Hippocampal formation (tissue), 2 donors: Measurements from ENCODE around the gene KCNH1.

Experiments used
- DNase-seq, 2 donors: peaks; one replicate each; lab custom pipeline; 2025; lab: John Stamatoyannopoulos, UW

The KCNH1 gene

DNA sequence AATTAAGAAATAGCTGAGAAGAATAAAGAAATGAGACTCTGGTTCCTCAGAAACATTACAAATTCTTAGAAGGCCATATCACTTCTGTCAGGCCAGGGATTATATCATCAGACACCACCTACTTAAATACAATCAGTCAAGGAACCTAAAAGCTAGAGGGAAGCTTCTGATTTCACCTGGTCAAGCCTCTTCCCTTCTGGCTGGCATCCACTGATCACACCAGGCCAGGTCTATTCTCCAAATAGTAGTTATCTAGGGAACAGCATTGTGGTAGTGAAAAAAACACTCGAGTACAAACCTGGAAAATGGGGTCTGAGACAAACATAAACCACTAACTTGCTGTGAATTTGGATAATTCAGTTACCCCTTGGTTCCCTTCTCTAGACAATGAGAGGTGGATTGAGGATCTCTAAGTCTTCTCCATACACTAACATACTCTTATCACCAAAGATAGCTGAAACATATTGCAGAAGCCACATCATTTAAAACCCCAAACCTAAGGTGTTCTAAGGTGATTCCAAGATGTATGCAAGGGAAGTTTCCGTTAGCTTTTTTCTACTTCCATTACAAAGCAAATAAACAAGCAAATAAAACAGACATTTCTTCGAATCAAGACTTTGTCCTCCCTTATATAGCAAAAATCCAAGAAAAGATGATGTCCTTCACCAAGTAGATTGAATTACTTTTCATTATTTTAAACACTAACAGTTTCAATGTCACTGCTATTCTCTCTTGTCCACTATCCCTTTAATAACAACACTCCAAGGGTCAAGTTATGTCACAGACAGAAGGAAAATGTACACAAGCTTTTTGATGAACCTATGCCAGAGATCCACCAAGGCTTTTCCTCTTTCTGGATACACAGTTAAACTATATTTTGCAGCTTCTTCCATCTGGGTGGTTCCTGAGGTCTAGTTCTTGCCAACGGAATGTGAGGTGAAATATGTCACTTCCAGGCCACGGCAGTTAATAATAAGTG lies 212.9 kb downstream of the KCNH1 start:
- DNase-seq: no peak

DNA sequence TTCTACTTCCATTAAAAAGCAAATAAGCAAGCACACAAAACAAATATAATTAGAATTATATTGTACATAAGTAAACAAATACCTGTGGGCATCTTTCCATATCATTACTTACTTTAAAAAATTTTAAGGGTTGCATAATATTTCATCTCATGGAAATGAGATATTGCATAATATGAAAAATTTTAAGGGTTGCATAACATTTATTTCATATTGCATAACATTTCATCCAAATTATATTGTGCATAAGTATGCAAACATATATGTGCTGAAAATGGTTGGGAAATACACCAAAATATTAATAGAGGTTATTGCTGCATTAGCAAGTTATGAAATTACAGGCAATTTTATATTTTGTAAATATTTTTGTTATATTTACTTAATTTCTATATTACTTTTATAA lies 213.7 kb downstream of the KCNH1 start:
- no peak for DNase-seq

DNA sequence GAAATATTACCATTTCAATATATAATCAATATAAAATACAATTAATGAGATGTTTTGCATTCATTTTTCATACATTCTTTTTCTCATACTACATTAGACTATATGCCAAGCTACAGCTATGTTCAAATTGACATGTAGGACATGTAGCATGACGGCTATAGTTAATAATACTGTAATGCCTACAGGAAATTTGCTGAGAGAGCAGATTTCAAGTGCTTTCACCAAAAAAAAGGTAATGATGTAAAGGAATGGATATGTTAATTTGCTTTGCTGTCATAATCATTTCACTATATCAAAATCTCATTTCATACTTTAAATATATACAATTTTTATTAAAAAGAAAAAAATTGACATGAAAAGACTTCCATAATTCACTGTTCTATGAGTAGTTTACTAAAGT lies 215.1 kb downstream of the KCNH1 start:
- no peak for DNase-seq

DNA sequence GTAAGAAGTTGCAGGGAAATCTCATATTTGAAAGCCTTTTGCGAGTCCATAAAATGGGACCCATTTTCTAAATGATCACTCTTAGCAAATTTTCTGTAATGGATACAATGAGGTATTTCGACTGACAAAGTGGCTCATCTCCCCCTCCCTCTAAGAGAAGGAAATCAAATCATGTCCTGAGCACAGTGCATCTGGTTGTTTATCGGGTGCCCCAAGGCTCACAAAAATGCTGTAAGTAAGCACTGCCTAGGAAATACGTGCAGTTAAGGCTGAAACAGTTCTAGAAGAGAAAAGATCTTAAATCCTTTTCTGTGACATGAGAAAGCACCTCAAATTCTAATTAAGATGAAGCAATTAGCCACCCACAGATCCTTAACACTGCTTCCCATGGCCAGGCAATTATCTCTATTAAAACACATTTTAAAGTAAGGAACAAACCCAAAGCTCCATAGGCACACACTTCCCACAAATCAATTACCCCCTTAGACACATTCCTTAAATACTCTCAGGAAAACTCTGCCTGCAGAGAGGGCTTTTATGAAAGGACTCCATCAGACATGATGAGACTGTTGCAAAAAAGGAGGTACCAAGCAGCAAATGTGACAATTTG lies 216.3 kb downstream of the KCNH1 start:
- no peak for DNase-seq

DNA sequence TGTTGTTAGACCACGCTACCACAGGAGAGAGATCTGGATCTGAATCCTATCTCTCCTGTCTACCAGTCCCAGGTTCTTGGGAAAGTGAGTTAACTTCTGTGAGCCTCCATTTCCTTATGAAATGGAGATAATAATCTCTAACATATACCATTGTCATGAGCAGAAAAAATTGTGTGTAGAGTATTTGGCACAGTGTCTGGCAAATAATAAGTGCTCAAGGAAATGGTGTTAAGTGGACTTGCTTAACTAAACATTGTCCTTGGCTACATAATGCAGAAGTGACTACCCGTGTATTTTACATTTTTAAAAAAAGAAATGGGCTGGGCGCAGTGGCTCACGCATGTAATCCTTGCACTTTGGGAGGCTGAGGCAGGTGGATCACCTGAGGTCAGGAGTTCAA lies 217.4 kb downstream of the KCNH1 start:
- no peak for DNase-seq

DNA sequence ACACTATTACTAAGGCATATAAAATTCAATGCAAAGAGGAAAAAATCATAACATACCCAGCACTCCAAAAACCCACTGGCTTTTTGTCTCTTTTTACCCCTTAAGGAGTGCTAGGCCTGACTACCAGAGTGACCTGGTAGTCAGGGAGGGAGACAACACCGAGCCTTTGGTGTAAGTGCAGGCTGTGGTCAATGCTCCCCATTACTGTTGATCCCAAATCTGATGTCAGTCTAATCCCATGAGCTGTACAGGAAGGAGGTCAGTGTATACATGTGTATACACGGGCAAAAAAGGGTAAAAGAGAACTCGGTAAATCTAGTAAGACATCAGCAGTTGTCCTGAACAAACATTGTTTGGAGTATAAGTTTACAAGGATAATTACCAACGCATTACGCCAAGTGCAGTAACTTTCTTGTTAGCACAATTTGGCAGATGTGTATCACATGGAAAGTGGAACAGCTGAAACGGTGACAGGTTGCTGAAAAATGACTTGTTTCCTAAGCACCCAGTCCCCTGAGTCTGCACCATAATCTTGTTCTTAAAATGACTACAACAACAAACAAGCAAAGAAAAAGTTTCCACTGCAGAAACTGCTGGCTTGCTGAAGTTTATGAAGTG lies 217.9 kb downstream of the KCNH1 start:
- DNase-seq: no peak

DNA sequence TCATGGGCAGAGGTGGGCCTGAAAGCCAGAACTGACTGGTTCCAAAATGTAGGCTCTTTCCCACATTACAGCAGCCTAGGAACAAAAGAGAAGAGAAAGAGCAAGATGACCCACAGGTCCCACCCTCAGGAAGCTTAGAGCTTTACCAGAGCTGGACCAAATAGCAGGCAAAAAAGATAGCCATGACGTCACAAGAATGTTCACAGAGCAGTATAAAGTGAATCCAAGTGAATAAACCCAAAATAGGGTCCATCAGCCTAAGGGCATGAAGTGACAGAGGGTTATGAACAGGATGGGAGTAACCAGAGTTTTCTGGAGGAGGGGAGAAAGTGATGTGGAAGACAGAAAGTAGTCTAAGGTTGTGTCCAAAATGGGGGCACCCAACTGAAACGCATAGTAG lies 221.2 kb downstream of the KCNH1 start:
- DNase-seq: no peak

DNA sequence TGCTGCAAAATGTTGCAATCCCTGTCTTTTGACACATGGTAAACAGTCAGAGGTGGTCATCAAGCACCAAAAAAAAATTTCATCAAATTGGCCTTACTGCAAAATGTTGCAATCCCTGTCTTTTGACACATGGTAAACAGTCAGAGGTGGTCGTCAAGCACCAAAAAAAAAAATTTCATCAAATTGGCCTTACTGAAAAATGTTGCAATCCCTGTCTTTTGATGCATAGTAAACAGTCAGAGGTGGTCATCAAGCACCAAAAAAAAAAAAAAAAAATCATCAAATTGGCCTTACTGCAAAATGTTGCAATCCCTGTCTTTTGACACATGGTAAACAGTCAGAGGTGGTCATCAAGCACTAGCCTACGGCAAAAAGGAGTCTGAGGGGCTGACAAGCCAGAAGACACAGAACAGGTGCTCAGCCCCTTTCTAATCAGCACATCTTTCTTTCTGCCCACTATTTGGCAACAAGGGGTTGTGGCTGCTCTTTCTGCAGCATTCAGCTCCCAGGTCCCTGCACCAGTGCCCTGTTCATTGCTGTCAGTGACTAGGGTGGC lies 223.8 kb downstream of the KCNH1 start:
- DNase-seq: no peak

DNA sequence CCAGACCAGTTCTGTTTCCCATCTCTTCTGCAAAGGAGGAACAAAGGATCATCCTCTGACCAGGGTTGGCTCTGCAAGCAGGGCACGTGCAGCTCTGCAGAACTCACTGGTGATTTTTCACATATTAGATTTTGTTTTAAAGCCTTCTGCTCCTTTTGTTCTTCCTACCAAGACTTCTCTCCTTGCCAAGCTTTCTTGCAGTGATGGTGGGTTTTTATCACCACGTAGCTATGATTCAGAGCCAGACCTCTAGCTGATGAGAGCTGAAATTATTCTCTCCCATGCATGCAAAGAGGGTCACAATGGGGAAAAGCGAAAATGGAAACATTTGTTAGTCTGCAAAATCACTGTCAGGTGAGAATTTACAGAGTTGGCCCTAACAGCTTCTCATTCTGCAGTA lies 225.2 kb downstream of the KCNH1 start:
- DNase-seq: no peak

DNA sequence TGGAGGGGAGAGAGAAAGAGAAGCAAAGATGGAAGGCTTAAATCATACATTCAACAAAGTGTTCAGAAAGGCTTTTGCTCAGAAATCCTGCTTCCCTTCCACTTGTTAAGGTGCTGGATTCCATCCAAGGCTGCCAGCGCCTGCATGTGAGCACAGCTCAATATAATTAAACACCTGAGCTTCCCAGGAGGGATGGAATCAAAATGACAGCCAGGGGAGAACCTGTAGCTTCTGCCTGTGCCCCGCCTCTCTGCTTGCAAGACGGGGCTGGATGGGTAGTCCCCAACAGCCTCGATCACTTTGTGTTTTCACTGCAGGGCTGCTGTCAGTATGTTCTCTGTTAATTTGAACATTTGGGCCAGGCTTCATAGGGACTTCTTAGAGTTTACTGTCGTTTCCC lies 225.7 kb downstream of the KCNH1 start:
- no peak for DNase-seq

DNA sequence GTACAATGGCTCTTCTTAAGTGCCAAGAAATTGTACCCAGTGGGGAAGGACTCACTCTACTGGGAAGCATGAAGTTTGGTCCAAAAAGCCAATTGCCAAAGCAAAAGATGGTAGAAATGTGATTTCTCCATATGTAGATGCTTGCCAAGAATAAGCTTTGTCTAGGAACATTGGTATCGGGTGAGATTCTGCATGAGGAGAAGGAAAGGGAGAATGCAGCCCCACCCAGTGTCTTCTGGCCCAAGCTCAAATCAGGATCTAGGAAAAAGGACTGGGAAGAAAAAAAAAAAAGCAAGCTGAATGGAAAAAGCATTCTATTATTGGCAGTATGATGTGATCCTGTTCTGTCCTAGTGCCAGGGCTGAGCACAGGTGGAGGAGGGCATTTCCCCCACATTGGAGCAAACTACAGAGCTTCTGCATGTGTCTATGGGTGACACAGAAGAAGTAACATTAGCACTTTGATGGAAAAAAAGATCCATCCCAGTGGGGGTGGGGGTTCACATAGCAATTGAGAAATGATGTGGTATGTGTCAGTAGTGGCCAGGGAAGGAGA lies 226.6 kb downstream of the KCNH1 start:
- DNase-seq: no peak

DNA sequence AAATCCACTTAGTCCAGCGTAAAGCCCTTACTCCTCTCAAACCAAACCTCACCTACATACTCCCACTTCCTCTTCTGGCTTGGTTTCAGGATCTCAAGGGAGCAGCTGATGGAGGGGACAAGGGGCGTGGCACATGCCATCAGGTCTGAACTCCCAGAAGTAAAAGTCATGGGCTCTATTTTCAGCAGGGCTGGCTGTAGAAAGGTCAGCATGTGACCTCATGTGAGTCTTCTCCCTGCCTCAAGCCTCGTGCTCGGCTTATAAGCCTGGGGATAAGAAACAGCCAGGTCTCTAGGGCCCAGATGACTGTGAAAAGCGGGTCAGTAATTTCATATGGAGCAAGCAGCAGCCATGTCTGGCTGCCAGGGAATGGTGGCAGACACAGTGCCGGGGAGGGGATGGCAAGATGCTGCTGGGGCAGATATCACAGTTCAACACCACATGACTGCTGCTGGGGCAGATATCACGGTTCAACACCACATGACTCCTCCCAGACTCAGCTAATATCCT lies 227.9 kb downstream of the KCNH1 start:
- DNase-seq: no peak

DNA sequence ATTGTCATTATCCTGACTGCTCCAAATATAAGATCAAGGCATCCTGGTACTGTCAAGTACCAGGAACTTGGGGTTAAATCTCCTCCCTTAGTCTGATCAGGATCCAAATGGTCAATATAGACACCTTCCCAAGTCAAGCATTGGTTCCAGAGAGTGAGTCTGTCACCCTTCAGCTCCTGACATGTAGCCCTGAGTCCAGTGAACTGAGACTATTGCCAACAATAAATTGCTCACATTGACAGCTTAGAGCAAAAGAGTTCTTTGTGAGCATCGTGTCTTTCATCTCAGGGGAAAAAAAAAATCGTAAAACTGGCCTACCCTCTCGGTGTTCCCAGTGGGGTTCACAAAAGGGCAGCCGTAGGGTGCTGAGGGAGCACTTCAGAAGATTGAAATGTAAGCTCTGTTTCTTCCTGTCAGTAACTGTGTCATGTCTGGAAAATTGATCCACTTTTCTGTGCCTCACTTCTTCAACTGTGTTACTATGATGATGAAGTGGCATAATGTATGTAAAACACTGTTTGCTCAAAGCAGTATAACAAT lies 228.5 kb downstream of the KCNH1 start:
- no peak for DNase-seq

DNA sequence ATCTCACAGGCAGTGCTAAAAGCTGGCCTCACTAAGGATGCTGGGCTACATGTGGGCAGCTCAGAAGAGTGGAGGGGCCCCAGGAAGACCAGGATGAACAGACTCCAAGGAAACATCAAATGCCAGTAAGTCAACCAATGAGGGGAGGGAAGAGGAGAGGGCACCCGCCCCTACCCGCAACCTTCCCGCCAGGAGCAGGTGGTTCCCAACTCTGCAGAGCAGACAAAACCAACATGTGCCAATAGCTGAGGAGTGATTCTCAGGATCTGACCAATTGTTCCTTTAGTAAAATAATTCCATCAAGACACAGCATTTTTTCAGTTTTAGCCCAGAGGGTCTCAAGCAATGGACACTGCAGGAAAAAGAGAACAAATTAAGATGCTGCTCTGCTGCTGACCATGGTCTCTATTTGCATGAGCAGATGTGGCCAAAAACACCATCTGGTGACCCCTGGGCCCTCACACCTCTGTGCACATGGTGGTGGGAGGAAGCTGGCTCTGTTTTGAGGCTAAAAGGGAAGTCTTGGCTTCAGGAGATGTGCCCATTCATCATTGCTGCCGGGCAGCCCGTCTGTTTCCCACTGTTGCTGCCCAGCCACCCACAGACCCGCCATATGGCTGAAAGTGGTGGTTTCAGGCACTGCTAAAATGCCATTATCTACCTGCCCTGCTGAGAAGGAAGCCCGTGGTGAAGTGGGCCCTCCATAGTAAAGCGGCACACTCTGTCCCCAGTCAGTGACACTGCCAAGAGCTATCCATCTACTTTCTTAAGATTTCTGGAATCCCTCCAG lies 231.8 kb downstream of the KCNH1 start:
- no peak for DNase-seq

DNA sequence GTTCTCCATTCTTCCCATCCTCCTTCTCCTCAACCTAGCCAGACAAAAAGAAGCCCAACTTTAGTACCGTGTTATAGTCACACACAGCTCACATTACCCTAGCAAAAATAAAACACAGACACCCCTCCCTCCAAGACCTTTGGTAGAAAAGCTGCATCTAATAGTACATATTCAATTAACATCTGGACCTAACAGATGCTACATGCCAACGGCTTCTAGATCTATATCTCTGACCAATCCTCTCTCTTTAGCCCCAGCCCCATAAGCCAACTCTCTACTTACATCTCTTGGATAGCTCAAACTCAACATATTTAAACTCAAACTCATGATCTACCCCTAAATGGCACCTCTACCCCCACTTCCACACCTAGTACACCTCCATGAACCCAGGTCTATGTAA lies 233.1 kb downstream of the KCNH1 start:
- no peak for DNase-seq

DNA sequence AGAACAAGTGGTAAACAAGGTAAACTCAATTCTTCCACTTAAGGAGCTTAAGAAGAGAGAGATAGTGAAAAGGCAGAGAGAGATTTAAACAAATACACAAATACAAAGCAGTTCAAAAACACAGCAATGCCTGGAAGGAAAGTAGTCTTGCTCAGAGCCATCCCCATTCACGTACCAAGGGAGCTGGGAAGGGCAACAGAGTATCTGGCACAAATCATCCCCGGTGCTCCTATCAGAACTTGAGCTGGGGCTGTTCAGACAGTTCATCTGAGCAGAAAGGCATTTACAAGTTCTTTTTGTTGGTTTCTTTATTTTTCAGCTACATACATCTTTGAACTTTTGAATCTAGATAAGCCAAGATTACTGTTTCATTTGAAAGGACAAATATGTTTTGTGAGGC lies 233.9 kb downstream of the KCNH1 start:
- no peak for DNase-seq

DNA sequence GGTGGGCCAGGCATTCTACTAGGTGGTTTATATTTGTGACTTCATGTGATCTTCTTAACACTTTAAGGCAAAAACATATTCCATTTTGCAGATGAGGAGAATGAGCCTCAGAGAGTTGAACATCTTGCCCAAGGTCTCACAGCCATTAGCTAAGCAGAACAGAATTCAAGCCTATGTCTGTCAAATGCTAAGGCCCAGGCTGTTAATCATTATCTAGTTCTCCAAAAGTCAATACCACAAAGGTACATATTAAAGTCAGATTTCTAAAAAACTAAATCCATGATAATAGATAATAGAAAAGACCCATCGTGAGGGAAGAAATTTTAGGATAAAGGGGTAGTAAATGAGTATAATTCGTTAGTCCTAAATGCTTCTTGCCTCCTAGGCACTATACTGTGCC lies 234.3 kb downstream of the KCNH1 start:
- no peak for DNase-seq

DNA sequence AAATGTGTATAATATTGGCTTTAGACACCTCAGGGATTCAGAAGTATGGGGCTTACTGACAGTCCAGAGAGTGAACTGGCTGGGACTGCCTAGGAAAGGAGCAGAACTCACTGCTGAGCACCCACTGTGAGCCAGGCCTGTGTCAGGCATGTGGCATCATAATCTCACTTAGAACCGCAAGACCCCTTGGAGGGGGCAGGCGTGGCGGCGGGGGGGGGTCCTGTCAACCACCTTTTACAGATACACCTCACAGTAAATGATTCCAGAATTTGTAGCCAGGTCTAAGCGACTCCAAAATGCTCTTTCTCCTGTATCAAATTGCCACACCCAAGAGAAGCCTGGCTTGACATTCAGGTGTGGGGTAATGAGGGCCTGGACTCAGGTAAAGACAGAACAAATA lies 235.5 kb downstream of the KCNH1 start:
- DNase-seq: no peak

DNA sequence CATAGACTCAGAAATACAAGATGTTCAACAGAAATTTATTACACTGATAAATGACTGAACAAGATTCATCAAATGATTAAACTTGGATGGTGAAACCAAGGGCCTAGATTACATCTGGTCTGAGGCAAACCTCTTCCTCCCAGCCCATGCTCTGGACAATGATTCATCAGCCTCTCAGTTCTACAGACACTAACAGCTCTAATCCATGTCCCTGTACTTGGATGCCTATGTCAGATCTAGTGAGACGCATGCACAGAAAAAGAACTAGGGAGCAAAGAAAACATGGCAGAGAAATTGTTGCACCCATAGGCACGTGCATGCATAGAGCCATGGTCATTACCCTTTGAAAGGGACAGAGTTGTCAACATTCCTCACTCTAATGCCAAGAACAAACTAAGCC lies 250.1 kb downstream of the KCNH1 start:
- DNase-seq: no peak

DNA sequence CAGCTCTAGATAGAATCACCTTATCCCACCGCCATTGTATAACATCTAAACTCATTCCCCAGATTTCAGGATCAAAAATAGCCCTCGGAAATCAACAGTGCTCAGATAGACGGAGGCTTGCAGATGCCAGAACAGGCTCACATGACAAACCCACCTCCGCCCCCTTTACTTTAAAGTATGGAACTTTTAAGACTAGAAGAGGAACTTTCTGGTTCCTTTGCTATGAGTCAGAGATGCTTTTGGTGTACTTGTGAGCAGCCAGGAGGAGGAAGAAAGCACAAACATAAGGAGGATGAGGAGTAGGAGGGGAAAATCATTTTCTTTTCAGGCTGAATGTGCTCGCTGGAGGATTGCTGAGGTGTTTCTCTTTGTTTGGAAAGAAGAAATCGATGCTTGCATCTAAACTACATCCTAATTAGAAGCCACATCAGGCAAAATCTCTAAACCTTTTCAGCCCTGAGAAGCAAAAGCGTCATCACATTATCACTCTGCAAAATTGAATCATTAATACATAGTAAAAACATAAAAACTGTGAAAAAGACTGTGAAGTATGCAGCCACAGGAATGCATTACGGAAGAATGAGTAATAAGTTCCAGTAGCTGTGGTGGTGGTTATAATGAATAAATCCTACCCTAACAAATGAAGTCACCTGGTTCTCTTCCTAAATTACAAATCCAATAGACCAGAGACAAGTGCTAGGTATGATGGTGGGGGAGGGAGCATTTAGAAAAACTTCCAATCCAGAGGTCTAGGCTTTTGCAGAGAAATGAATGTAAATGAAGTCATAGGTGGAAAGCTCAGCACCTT lies 251.3 kb downstream of the KCNH1 start:
- DNase-seq: peak in 1 of 2 donors; percentile 28
